ENCODE data around the gene FKBP5. TPM values are rescaled to one million over a fixed set of nuclear protein-coding genes. Genes with fewer than 3 reads are reported as not detected.

FKBP5 gene
- total RNA-seq, 2 donors from 2014 or later, result 133 to 138 TPM

- Histone ChIP-seq H3K4me1 (peaks cover 49% of the 10 kb centered on the region), H3K27ac (no peak overlapping the region), H3K27me3 (no peaks in the 10 kb centered on the region), H3K4me3 (no peak overlapping the region), H3K9me3 (no peaks in the 10 kb centered on the region), H3K36me3 (replicated peaks in 1 of 2; ENCODE audit: insufficient read depth in 1 of 2, low read depth in 2 of 2) (peaks cover 8 to 9% of the 10 kb centered on the region in 2 donors)
- no peak for ATAC-seq
- 96% methylated on average over 1 of the region's 1 CpG for whole genome bisulfite sequencing, 2 donors
- TF ChIP-seq CTCF (IDR thresholded peaks at IDR 0.05), result no peak
- TF ChIP-seq POLR2A (IDR thresholded peaks at IDR 0.05), result no peak
- no peak for DNase-seq
- intact Hi-C loops (cut with DNase I), result no loop called here
Observed at GRCh38 chr6:35642471-35643161, 46.1 kb downstream of the FKBP5 start.

DNA sequence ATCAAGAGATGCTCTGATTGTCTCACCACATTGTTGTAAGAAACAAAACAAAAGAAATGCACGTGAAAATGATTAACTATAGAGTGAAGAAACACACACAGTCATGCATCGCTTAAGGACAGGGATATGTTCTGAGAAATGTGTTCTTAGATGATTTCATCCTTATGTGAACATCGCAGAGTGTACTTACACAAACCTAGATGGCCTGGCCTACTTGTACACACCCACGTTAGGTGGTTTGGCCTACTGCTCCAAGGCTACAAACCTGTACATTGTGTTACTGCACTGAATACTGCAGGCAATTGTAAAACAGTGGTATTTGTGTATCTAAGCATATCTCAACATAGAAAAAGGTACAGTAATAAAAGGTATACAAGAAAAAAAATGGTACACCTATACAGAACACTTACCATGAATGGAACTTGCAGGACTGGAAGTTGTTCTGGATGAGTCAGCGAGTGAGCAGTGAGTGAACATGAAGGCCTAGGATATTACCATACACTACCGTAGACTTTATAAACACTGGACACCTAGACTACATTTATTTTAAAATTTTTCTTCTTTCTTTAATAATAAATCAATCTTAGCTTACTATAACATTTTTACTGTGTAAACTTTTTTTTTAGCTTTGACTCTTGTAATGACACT lies 48.6 kb downstream of the FKBP5 start:
- no peak for DNase-seq
- intact Hi-C loops (cut with DNase I), result no loop called here
- 85 to 88% methylated on average over 6 of the region's 6 CpGs for WGBS, 2 donors
- ATAC-seq, result no peak
- no peak for TF ChIP-seq POLR2A (IDR thresholded peaks at IDR 0.05)
- no peak for TF ChIP-seq CTCF (IDR thresholded peaks at IDR 0.05)
- H3K27me3 ChIP-seq, result no peaks in the 10 kb centered on the region
- peaks cover 47% of the 10 kb centered on the region for H3K4me1 ChIP-seq
- H3K27ac ChIP-seq, result no peak overlapping the region
- no peaks in the 10 kb centered on the region for H3K9me3 ChIP-seq
- no peak overlapping the region for H3K4me3 ChIP-seq
- H3K36me3 ChIP-seq (replicated peaks in 1 of 2; ENCODE audit: insufficient read depth in 1 of 2, low read depth in 2 of 2), result peaks cover 8 to 14% of the 10 kb centered on the region in 2 donors

DNA sequence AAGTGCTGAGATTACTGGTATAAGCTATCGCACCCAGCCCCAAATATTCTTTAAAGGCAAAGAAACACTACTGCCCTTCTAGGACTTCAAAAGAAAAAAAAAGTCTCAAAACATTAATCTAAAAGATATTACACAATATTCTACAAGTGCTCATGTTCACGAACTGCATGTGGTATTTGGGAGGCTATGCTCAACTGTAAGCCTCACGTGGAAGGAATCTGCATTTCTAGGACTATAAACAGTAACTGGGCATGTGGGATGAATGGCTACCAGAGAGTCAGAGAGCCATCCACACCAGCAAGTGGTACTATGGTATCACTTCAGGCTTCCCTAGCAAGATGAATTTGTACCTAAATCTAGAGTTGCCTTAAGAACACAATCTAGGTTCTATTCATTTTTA lies 50.0 kb downstream of the FKBP5 start:
- intact Hi-C loops (cut with DNase I), result loop anchor here (10.0 kb wide), 2 partner anchors 46 to 54 kb away; partner anchors contain the start of gene FKBP5
- 53 to 70% methylated on average over 3 of the region's 3 CpGs for WGBS, 2 donors

GRCh38 chr6:35637911-35638310 lies 50.8 kb downstream of the FKBP5 start:
- ATAC-seq, result no peak
- no peaks in the 10 kb centered on the region for H3K27me3 ChIP-seq
- no peak for TF ChIP-seq POLR2A (IDR thresholded peaks at IDR 0.05)
- TF ChIP-seq CTCF (IDR thresholded peaks at IDR 0.05), result no peak

More for the DNA sequence above, 50.0 kb downstream of the FKBP5 start:
- no peak for TF ChIP-seq POLR2A (IDR thresholded peaks at IDR 0.05)
- TF ChIP-seq CTCF (IDR thresholded peaks at IDR 0.05), result no peak
- Histone ChIP-seq H3K4me1 (peaks cover 50% of the 10 kb centered on the region), H3K27me3 (no peaks in the 10 kb centered on the region), H3K9me3 (no peaks in the 10 kb centered on the region), H3K27ac (peak overlapping the region in 2 of 4 donors; percentile 12 to 47), H3K36me3 (replicated peaks in 1 of 2; ENCODE audit: insufficient read depth in 1 of 2, low read depth in 2 of 2) (peaks cover 8 to 16% of the 10 kb centered on the region in 2 donors), H3K4me3 (no peak overlapping the region)
- ATAC-seq (no peak), DNase-seq (no peak)

More at GRCh38 chr6:35637911-35638310, 50.8 kb downstream of the FKBP5 start:
- Histone ChIP-seq H3K9me3 (no peaks in the 10 kb centered on the region), H3K36me3 (replicated peaks in 1 of 2; ENCODE audit: insufficient read depth in 1 of 2, low read depth in 2 of 2) (peaks cover 8 to 16% of the 10 kb centered on the region in 2 donors), H3K4me3 (no peak overlapping the region), H3K27ac (peak overlapping the region in 1 of 4 donors; percentile 47), H3K4me1 (peaks cover 53% of the 10 kb centered on the region)
- intact Hi-C loops (cut with DNase I), result loop anchor here (10.0 kb wide), 2 partner anchors 47 to 53 kb away; partner anchors contain the start of gene FKBP5
- no peak for DNase-seq
- WGBS, 2 donors, result 23 to 29% methylated on average over 1 of the region's 1 CpG
